H4 (cell line): Measurements from ENCODE around the gene ARHGEF4. TPM values are rescaled to one million over a fixed set of nuclear protein-coding genes. Genes with fewer than 3 reads are reported as not detected.

Source experiments
- DNase-seq: peaks from one replicate; pipeline ENCODE4 v3.0.0-alpha.2; 2015; ENCODE audit warnings: low spot score
- total RNA-seq: library from RNA; depleted of rRNA; stranded (reverse); fragments of >200 nt; shearing (Covaris generic); gene quantifications from 2 replicates; pipeline ENCODE4 v1.2.3, GENCODE V29; 2014

Gene ARHGEF4
- total RNA-seq, 1 experiment from 2014 or later = 1.2 TPM

DNA sequence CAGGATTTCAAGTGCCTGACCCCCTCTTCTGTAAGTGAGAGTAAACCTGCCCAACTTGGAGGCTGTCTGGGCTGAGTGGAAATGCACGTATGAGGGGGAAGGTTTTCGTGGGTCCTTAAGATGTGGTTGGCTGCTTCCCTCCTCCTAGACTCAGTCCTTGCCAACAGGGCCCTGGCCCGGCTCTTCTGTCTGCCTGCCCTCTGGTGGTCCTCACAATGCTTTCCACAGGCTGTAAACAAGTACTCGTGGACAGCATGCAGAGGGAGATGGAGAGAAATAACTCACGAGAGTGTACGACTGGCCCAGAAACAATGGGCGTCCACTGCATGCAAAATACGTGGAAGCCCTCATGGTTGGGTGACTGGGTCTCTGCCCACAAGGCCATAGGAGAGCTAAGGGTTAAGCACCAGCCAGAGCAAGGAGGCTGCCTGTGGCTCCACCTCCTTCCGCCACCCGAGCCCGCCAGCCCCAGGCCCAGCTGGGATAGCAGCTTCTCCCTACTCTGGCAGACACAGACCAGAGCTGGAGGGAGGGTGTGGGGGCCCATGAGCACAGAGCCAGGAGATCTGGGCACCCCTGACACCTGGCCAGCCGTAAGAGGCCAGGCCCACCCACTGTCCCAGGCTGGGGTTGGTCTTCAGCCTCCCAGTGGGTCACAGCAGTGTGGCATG, 17.0 kb upstream of the ARHGEF4 start:
- no peak for DNase-seq

DNA sequence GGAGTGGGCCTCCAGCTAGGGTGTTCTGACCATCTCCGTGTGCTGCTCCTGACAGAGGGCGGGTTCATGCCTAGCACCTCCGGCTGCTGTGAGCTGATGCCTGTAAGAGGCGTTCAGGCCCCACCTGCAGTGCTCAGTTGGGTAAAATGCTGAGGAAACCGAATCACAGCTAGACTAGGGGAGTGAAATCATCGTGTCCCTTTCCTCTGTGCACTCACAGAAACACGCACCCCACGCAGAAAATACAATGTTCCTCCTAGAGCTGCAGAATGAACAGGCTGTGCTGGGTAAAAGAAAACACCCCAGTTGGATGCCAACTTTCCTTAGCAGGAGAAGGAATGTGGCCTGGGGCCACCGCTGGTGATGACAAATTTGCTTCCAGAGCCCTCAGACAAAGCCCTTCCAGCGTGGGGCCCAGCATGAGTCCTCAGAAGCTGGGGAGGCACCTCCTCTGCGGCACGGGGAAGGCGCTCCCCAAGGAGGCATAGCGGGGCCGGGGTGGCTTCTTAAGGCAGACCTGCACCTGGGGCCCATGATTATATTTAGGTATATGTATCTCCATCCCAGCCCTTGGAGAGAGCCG, 16.3 kb upstream of the ARHGEF4 start:
- DNase-seq = no peak

- no peak for DNase-seq
These were observed 14.8 kb upstream of the ARHGEF4 start for GRCh38 chr2:130821867-130822266.

GRCh38 chr2:130822766-130823165, 13.9 kb upstream of the ARHGEF4 start:
- DNase-seq = no peak

- no peak for DNase-seq
These were observed 13.4 kb upstream of the ARHGEF4 start for GRCh38 chr2:130823171-130823885.

- DNase-seq = no peak
These were observed 12.7 kb upstream of the ARHGEF4 start for GRCh38 chr2:130823886-130824491.

DNA sequence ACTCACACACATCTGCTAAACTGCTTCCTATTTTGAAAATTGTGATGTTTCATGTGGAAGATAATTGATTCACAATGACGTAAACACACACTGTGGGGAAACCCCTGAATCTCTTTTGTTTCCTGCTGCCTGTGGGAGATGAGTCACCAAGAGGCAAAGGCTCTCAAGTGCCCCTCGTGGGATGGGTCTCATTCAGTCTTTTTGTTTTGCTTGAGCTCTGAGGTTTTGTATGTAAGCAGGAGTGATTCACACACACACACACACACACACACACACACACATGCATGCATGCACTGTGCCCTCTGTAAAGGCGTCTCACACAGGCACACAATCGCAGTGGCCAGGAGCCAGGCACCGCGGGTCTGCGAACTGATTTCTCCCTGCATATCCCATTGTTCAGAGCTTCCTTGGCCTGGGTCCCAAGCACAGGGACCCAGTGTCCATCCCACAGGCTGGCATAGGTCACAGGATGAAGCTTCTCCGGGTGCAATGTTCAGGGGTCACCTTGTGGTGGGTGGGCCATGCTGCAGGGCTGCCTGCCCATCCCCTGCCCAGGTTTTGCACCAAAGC, 12.1 kb upstream of the ARHGEF4 start:
- DNase-seq = peak; percentile 91

DNA sequence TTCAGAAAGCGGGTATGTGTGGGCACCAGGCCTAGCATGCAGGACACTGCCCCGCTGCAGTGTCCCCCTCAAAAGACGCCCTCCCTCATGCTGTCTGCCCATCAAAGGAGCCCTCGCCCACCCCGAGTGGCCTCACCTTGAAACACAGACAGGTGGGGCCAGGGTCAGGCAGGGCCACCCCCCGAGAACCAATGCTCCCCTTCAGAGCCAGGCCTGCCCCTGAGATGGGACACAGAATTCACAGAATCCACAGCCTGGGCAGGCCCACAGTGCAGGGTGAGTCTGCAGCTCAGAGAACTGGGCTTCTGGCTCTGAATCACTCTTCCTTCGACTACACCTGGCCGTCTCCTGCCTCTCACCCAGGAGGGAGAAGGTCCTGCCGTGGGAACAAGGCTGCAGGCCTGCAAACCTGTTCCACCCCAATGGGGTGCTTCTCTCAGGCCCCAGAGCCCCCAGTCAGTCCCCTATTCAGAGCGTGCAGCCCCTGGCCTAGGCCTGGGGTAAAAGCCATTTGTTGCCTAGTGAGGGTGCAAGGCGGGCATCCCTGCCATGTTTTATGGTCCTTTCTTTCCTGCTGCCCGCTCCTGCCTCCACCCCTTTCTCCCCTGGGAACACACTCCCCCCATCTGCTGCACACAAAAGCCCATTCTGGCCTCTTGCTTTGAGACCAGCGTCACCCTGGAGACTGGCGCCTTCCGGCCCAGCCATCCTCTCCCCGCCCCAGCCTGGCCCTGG, 11.3 kb upstream of the ARHGEF4 start:
- no peak for DNase-seq

DNA sequence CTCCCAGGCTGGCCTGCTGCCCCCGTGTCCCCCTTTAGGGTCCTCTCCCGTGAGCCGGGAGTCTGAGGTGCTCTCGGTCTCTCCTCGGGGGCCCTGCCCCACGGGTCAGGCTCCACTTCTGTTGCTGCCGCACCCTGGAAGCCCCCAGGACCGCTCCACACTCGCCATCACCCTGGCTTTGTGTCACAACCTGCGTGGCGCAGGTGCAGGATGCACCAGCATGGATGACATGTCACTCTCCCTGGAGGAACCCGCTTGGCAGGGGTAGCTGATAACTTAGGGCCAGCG, 10.8 kb upstream of the ARHGEF4 start:
- no peak for DNase-seq

DNA sequence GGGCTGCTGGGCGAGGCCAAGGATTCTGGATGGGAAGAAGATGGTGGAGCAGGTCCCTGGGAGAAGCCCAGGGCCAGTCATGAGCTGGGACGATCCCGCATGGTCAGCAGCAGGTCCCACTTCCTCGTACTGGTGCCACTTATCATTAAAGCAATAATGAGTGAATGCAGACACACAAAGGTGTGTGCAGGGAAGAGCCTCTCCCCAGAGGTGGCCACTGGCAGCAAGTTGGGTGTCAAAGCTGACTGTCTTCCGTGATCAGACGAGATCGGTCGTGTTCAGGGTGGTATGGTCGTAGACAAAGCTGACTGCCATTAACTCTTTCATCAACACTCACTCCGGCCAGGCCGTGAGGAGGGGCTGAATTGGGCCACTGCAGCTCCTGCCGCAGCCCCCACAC, 10.3 kb upstream of the ARHGEF4 start:
- DNase-seq = no peak

DNA sequence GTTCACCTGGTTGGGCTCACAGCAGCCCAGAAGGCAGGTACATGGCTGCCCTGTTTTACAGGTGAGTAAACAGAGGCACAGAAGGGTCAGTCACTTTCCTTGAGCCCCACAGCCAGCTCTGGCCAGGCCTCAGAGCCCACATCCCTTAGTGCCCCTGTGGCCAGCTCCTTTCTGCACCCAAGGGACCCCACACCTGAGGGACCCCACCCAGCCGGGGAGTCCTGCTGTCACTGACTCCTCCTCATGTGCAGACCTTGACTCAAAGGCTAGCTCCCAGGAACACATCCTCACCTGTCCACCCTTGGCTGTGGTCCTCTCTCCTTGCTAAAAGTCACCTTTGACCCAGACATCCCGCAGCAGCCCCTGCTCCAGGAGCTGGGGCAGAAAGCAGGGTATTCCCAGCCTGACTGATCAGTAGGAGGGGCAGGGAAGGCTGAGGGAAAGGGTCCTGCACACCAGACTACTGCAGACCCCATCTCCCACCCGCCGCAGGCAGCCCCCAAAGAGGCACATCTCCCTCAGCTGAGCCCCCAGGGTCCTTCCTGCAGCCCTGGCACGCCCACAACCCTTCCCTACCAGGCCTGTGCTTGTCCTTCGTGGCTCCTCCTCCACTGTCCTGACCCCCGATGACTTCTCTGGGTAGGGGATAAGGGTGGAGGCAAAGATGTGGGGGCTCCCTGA, 9.8 kb upstream of the ARHGEF4 start:
- DNase-seq = no peak

DNA sequence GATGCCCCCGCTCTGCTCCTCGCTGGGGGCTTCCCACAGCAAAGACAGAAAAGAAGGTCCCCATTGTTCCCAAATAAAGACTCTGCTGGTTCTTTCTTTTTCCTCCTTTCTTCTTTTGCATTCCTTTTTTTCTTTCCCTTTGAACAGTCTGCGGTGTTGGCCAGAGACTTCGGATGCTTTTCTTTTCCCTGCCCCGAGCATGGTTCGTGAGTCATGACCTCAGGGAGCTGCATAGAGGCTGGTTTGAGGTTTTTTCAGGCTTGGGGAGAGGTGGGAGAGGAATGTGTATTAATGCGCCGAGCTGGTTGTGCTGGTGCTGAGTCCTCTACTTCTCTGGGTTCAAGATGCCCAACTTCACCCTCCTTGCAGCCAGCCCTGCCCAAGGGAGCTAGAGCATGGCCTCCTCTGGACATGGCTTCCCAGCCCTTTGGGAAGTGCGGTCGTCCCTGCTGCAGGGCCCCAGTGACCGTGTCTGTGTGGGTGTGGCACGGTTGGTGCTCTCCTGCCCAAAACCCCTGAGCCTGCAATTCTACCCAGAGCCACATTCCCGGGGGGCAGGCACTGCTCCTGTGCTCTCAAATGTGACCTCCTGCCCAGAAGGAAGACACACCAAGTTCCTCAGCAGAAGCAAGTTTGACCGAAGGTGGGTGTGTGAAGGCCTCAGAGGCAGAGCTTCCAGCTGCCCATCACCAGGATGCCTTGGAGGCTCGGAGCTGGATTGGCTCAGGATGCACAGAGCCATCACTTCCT, 9.0 kb upstream of the ARHGEF4 start:
- peak; percentile 67 for DNase-seq

DNA sequence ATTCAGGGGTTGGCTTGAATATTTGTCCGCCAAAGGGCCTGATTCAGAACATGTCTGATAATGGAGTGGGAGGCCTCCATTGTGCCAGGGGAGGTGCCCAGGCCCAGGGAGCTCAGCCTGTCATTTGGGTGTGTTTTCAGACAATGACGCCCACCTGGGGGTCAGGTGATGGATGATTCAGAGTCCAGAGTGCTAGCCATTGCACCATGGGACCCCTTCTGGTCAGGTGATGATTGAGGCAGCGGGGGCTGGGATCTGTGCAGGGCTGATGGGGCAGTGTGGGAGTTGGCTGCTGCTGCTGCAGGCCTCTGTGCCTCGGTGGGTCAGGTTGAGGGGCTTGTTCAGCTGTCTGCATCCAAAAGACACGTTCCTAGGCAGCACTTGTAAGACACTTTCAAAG, 8.3 kb upstream of the ARHGEF4 start:
- no peak for DNase-seq

DNA sequence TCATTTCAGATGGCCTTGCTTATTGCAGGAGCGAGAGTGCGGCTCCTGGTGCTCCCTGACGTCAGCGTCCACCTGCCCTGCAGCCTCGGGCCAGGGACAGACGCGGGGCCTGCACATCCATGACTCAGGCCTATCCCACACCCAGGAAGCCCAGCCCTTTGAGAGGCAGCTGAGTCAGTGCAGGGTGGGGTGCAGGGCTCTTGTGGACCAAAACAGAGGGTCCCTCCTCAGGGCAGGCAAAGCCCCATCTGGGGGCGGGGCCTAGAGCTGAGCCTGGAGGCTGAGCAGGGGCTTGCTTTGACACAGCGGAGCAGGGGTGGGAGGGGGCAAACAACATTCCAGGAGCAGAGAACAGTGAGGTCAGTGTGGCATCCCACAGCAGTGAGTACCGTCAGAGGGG, 7.7 kb upstream of the ARHGEF4 start:
- DNase-seq = no peak

GRCh38 chr2:130830538-130830937, 6.2 kb upstream of the ARHGEF4 start:
- DNase-seq = no peak

- DNase-seq = no peak
These were observed 5.4 kb upstream of the ARHGEF4 start for GRCh38 chr2:130831356-130831755.

- no peak for DNase-seq
These were observed 4.3 kb upstream of the ARHGEF4 start for GRCh38 chr2:130832296-130832940.

DNA sequence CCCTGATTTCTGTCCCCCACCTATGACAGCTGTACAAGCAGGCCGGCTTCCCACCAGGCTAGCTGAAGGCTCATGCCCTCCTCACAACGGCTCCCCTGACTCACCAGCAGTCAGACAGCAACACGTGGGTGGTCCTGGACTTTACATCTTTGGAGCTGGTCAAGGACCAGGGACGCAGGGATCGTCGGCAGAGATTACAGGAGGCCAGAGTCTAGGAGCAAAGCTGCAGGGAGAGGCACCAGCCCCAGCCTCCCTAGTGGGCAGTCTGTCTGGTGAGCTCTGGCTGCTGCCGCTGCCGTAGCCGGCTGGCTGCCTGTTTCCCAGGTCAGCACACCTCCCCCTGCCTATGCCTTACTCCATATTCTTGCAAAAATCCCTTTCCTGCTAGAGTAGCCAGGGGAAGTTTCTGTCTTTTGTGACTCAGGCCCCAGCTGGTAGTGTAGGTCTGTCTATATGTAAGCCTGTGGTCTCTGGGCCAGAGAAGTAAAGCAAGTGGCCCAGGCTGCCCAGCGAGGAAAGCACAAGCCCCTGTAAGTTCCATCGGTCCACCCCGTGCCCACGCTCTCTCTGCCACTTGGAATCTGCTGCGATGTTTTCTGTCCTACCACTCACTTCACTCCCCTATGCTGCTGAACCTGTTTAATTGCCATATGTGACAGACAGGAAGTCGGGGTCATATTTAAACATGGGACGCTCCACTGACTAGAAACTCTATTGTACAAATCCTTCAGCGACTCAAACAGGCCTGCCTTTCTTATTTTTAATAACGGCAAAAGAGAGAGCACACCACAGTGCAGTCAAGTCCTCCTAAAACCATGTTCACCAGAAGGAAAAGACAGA, 2.4 kb upstream of the ARHGEF4 start:
- no peak for DNase-seq
